K562 (cell line): ENCODE data around the gene CAMKV. TPM values are rescaled to one million over a fixed set of nuclear protein-coding genes. Genes with fewer than 3 reads are reported as not detected.

ENCODE experiments used
- CBX1 ChIP-seq: sonication (generic); IDR thresholded peaks from 2 replicates; pipeline ENCODE4 v1.6.1; 2016; ENCODE audit warnings: antibody characterized with exemption, low read depth, mild to moderate bottlenecking
- EGR1 ChIP-seq: fragments of 450-650 bp; conservative IDR thresholded peaks from 2 replicates; pipeline ENCODE4 v1.6.1; 2017; ENCODE audit warnings: mild to moderate bottlenecking
- NFE2 ChIP-seq: IDR thresholded peaks from 2 replicates; pipeline ENCODE4 v1.6.1; 2014; ENCODE audit warnings: antibody characterized with exemption, low read depth
- POLR2B ChIP-seq: fragments of 450-650 bp; IDR thresholded peaks from 2 replicates; pipeline ENCODE4 v1.6.1; 2018; ENCODE audit warnings: low read depth; ENCODE audit not compliant: partially characterized antibody
- TAF1 ChIP-seq: IDR thresholded peaks from 2 replicates; pipeline ENCODE4 v1.6.1; 2011; ENCODE audit warnings: mild to moderate bottlenecking, low read length, moderate library complexity; ENCODE audit not compliant: insufficient read depth, control insufficient read depth, severe bottlenecking; ENCODE audit errors: extremely low read depth
- ZNF232 ChIP-seq: sonication (generic); formaldehyde crosslinking; IDR thresholded peaks from 2 replicates; pipeline ENCODE4 v1.8.0; 2022; ENCODE audit warnings: mild to moderate bottlenecking, missing genetic modification reagents
- polyA plus RNA-seq, 8 experiments: library from polyadenylated mRNA; depleted of rRNA in 4 of 8; stranded (reverse) in 5 of 8; unstranded in 3 of 8; fragments of >200 nt; fragmentation: Nextera tagmentation in 2 of 8; fragmentation: Illumina TruSeq in 1 of 8; extraction: Ambion mirVana in 2 of 8; extraction: Trizol in 1 of 8; gene quantifications; 2 replicates each; pipeline versions ENCODE4 v1.2.1 to v1.2.3, GENCODE V29; 2011 to 2014; ENCODE audit warnings: inconsistent platforms in 1 of 8, missing spikeins in 1 of 8
- total RNA-seq, 7 experiments: library from RNA; depleted of rRNA in 6 of 7; stranded (reverse); fragments of >200 nt in 6 of 7; fragmentation: Illumina TruSeq in 2 of 7; extraction: Trizol in 2 of 7; gene quantifications; 2 replicates each; pipeline versions ENCODE4 v1.2.1 to v1.2.3, GENCODE V29; 2011 to 2021; ENCODE audit warnings: low replicate concordance in 1 of 7
- TF ChIP-seq, protein P1 (sequence below), 3 experiments: fragments of 200-800 bp in 1 of 3; fragments of 250-450 bp in 1 of 3; fragments of 450-650 bp in 1 of 3; sonication (Bioruptor Pico) in 1 of 3; sonication (Bioruptor generic) in 1 of 3; formaldehyde crosslinking in 1 of 3; IDR thresholded peaks; 2 replicates each; pipeline versions ENCODE4 v1.6.1 to v1.8.0; 2016 to 2022; ENCODE audit warnings: mild to moderate bottlenecking in 2 of 3, missing genetic modification characterization in 2 of 3, missing compliant biosample characterization in 1 of 3, moderate library complexity in 1 of 3

The CAMKV gene
- total and polyA plus RNA-seq, 9 of the 15 experiments (the other 6 are each of a cell fraction or from before 2014, with no cell fraction given), result 0.08 to 2.7 (median 0.79) TPM

DNA sequence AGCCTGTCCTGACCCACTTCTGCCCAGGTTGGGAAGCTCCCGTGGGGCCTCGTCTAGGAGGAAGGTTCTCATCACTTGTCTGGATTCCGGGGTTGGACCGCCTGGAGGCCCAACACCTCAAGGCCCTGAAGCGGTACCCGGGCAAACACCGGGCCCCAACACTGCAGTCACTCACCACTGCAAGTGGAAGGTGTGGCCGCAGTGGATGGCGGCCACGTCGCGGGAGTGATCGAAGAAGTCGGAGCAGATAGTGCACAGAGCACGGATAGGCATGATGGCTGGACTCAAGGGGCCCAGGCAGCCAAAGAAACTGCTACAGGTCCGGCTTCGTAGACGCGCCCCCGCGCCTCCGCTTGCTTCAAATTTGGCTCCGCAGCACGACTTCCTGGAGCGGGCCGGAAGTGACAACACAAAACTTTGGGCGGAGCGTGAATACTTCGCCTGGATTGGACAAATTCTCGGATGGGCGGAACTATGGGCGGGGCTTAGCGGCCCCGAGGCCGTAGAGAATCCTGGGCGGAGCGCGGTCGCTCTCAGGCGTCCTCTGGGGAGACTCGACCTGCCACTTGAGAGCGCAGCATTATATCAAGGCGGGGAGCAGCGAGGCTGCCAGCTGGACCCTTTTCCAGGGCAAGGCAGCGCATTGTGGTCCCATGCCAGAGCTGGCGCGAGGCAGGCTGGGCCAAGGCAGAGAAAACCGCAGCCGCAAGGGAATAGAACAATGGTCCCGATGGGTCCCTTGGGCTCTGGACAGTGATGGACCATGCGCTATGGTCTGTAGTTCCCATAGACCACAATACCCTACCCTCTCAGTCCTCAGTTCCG lies 13.3 kb downstream of the CAMKV start, which contains the start of gene TRAIP (continued):
- TF ChIP-seq, protein P1, sequence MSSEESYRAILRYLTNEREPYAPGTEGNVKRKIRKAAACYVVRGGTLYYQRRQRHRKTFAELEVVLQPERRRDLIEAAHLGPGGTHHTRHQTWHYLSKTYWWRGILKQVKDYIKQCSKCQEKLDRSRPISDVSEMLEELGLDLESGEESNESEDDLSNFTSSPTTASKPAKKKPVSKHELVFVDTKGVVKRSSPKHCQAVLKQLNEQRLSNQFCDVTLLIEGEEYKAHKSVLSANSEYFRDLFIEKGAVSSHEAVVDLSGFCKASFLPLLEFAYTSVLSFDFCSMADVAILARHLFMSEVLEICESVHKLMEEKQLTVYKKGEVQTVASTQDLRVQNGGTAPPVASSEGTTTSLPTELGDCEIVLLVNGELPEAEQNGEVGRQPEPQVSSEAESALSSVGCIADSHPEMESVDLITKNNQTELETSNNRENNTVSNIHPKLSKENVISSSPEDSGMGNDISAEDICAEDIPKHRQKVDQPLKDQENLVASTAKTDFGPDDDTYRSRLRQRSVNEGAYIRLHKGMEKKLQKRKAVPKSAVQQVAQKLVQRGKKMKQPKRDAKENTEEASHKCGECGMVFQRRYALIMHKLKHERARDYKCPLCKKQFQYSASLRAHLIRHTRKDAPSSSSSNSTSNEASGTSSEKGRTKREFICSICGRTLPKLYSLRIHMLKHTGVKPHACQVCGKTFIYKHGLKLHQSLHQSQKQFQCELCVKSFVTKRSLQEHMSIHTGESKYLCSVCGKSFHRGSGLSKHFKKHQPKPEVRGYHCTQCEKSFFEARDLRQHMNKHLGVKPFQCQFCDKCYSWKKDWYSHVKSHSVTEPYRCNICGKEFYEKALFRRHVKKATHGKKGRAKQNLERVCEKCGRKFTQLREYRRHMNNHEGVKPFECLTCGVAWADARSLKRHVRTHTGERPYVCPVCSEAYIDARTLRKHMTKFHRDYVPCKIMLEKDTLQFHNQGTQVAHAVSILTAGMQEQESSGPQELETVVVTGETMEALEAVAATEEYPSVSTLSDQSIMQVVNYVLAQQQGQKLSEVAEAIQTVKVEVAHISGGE (CRISPR knock-in tag; IDR thresholded peaks at IDR 0.05), result peak in 1 of 3 experiments; percentile 80; a peak in 2 of 6 replicates
- TF ChIP-seq POLR2B (peak; percentile 46), CBX1 (no peak), EGR1 (peak; percentile 76), TAF1 (peak; percentile 35), ZNF232 (CRISPR knock-in tag) (no peak), NFE2 (0 out of 2 replicates have a peak, but pooled peaks have one; percentile 15)
